ENCODE measurements around the gene PIP5K1C. TPM values are rescaled to one million over a fixed set of nuclear protein-coding genes. Genes with fewer than 3 reads are reported as not detected.

PIP5K1C gene
- total and polyA plus RNA-seq, 9 of the 15 experiments (the other 6 are each of a cell fraction or from before 2014, with no cell fraction given): 0.38 to 22.1 (median 4.1) TPM

DNA sequence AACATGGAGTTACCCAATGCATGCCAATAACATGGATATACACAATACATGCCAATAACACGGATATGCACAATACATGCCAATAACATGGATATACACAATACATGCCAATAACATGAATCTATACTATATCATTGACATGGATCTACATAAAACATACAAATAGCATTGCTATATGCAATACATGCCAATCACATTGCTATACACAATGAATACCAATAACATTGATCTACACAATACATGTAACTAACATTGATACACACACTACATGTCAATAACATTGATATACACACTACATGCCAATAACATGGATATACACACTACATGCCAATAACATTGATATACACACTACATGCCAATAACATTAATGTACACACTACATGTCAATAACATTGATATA, 932 bp upstream of the PIP5K1C start:
- ChIA-PET POLR2A (interaction anchor here (0.6 kb wide), 1 partner anchor 493 kb away, joined by 3 read pairs; no protein-coding TSS in a partner anchor), CTCF (ENCODE audit: low intra/inter-chr PET ratio) (interaction anchor here (0.7 to 0.8 kb wide), 2 partner anchors 35 to 121 kb away, joined by 3 to 5 read pairs; no protein-coding TSS in a partner anchor)
- no peak for ATAC-seq
- FAIRE-seq: no peak
- peaks cover 1% of the 10 kb centered on the region; the same call in 1 of the 3 replicates for H3K36me3 ChIP-seq (ENCODE audit: control insufficient read depth, insufficient read depth, low read length)
- TF ChIP-seq, protein P1, sequence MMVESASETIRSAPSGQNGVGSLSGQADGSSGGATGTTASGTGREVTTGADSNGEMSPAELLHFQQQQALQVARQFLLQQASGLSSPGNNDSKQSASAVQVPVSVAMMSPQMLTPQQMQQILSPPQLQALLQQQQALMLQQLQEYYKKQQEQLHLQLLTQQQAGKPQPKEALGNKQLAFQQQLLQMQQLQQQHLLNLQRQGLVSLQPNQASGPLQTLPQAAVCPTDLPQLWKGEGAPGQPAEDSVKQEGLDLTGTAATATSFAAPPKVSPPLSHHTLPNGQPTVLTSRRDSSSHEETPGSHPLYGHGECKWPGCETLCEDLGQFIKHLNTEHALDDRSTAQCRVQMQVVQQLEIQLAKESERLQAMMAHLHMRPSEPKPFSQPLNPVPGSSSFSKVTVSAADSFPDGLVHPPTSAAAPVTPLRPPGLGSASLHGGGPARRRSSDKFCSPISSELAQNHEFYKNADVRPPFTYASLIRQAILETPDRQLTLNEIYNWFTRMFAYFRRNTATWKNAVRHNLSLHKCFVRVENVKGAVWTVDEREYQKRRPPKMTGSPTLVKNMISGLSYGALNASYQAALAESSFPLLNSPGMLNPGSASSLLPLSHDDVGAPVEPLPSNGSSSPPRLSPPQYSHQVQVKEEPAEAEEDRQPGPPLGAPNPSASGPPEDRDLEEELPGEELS (CRISPR knock-in tag; IDR thresholded peaks at IDR 0.05; ENCODE audit: borderline replicate concordance): no peak
- TF ChIP-seq ESRRA (IDR thresholded peaks at IDR 0.05; ENCODE audit: borderline replicate concordance, low read depth) (no peak), NFRKB (IDR thresholded peaks at IDR 0.05; ENCODE audit: low read depth) (peak; percentile 77), PHF20 (IDR thresholded peaks at IDR 0.05; ENCODE audit: partially characterized antibody) (peak; percentile 84), RFX7 (CRISPR knock-in tag; IDR thresholded peaks at IDR 0.05) (no peak), ADNP (tag; IDR thresholded peaks at IDR 0.05) (0 out of 2 replicates have a peak, but pooled peaks have one; percentile 54)
- 0% methylated on average over 1 of the region's 1 CpG for WGBS (ENCODE audit: insufficient coverage, low coverage, missing lambda C conversion rate)
- H2AFZ ChIP-seq (ENCODE audit: low read depth, low read length): peak overlapping the region; percentile 90
- H3K9ac ChIP-seq (ENCODE audit: insufficient read depth in 1 of 2, low read depth in 2 of 2, low read length in 2 of 2): no peak overlapping the region
- H3K4me1 ChIP-seq (replicated peaks in 1 of 2; ENCODE audit: control insufficient read depth in 2 of 2, insufficient read depth in 2 of 2, low read length in 2 of 2): peaks cover 17 to 46% of the 10 kb centered on the region in 2 experiments
- peak overlapping the region; percentile 93; the same call in 1 of the 2 replicates for H3K4me2 ChIP-seq (ENCODE audit: insufficient read depth, low read length)
- no peaks in the 10 kb centered on the region for H3K27me3 ChIP-seq (ENCODE audit: control insufficient read depth in 2 of 2, insufficient read depth in 2 of 2, low read length in 2 of 2)
- H3K9me3 ChIP-seq (replicated peaks; ENCODE audit: control insufficient read depth, insufficient read depth, low read depth, low read length): no peaks in the 10 kb centered on the region; the same call in 1 of the 2 replicates
- peak overlapping the region; percentile 1; the same call in 1 of the 3 replicates for H3K27ac ChIP-seq (ENCODE audit: extremely low read depth, low read depth, low read length)
- peaks cover 38% of the 10 kb centered on the region for H3K79me2 ChIP-seq (ENCODE audit: control insufficient read depth, insufficient read depth, low read length)
- in situ Hi-C loops (cut with MboI): loop anchor here (10.0 kb wide), 2 partner anchors 376 to 406 kb away; no protein-coding TSS in a partner anchor
- H4K20me1 ChIP-seq (replicated peaks; ENCODE audit: control insufficient read depth, insufficient read depth, low read length): peaks cover 19% of the 10 kb centered on the region
- DNase-seq (ENCODE audit: extremely low read depth in 1 of 4, low spot score in 3 of 4): no peak
- intact Hi-C loops (cut with micrococcal nuclease): loop anchor here (2.0 to 10.0 kb wide), 2 partner anchors 32 to 376 kb away; no protein-coding TSS in a partner anchor
- no TSS peak for BruUV-seq (replicated peaks)
- H3K4me3 ChIP-seq: peak overlapping the region; percentile 9; the same call in 1 of the 2 replicates
- peaks cover 7% of the 10 kb centered on the region for H3K9me1 ChIP-seq (ENCODE audit: control insufficient read depth, insufficient read depth, low read length)
